HG02623 (cell line): Measurements from ENCODE around the gene SOX13.
"Not testable (repeated sequence)": the region's sequence is repeated elsewhere in the genome, so short reads cannot be mapped to it uniquely, and the experiment has no call there.

Experiments used
- ATAC-seq: cut with Tn5 transposase; IDR thresholded peaks from one replicate; pipeline ENCODE4 v1.9.1; 2021; ENCODE audit warnings: moderate library complexity; ENCODE audit not compliant: unreplicated experiment

SOX13 gene

DNA sequence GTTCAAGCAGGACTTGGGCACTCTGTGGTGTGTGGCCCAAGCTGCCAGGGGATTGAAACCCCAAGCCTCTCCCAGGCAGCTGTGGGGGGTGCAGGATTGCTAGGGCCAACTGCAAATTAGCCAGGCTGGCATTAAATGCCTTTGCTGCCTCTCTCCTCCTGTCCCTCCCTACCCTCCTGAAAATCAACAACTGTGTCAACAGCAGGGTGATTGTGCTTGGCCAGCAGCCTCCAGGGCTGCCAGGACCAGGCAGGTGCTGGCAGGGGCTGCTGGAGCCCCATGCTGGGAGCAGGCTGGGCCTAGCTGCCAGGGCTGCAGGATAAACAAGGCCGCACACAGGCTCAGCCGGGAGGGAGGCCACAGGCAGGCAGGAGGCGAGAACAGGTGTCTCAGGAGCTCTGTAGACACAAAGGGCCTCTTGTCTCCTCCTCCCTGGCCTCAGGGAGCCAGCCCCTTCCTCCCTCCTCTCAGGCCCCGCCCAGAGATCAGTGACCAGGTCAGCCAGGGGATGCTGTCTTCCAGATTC is 11.4 kb downstream of the SOX13 start:
- ATAC-seq = no peak

DNA sequence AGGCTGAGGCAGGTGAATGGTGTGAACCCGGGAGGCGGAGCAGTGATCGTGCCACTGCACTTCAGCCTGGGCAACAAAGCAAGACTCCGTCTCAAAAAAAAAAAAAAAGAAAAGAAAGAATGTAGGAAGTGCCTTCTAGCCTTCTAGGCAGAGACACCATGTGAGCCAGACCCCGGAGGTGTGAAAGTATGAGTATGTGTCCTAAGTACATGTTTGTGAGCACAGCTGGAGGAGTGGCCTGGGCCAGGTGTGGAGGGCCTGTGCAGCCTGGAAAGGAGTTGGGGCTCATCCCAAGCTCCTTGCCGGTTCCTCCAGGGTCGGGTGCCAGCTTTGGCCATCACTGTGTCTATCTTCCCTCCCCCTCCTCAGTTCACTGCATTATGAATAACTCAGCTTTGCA is 13.0 kb downstream of the SOX13 start:
- ATAC-seq = no peak

GRCh38 chr1:204087181-204087892 is 14.4 kb downstream of the SOX13 start:
- no peak for ATAC-seq

DNA sequence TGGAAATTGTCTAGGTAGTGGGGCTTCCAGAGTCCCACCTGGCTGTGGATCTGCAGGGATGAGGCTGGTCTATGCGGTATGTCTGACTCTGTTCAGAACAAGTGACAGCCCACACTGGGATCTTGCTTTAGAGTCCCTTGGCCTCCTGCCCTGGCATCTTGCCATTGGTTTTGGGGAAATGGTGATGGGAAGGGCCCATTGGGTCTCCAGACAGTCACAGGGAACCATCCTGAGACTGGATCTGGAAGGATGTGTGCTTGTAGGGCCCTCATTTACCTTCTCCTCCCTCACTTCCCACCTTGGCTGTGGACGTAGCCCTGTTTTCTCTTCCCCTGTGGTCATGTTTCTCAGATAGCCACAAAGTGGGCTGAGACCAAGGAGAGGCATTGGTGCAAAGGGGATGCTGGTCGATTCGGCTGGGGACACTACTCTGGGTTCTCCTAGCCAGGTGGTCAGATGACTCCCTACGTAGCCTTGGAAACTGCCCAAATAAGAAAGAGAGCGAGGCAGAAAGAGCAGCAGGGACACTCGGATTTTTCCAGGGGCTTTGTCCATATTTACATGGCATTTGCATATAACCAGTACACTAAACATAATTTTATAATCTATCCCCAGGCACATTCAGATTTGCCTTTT is 15.1 kb downstream of the SOX13 start:
- no peak for ATAC-seq

DNA sequence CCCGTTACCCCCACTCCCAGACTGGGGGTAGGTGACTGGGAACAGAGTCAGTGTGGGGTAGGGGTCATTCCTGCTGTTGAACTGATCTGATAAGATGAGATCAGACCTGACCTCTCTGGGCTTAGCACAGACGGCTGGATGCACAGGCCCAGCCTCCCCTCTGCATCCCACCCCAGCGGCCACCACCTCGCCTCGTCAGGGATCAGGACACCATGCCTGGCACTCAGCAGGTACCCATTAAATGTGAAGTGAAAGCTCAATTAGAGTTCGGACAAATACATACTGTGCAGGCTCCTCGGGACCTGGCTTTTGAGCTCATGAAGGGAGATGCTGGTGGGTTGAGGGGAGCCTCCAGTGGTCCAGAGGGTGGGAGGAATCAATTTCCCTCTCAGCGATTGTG is 15.7 kb downstream of the SOX13 start:
- no peak for ATAC-seq

DNA sequence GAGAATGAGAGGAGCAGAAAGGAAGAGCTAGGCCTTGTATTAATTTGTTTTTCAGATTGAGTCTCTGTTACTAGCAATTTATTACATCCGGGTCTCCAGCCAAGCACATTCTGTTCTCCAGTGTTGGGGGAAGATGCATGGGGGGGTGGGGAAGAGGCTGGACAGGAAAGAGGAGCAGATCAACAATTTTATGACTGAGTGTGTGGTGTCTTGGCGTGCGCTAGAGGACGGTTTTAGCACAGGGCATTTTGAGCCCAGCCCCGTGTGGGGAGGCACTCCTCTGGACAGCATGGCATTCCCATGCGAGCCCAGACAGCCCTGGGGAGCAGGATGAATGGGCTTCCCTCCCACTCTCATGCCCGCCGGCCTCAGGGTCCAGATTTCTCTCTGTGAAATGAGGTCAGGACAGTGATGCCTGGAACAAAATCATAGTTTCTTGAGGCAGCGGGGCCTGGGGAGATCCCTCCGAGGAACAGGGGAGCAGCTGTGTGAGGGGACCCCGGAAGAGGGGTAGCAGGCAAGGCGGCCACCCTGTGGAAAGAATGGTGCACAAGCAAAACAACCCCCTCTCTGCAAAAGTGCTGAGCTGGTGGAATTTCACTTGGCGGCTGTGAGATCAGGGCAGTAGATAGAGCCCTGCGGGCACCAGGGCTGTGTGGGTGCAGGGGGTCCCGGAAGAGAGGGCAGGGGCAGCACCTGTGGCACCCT is 16.3 kb downstream of the SOX13 start:
- ATAC-seq = no peak

DNA sequence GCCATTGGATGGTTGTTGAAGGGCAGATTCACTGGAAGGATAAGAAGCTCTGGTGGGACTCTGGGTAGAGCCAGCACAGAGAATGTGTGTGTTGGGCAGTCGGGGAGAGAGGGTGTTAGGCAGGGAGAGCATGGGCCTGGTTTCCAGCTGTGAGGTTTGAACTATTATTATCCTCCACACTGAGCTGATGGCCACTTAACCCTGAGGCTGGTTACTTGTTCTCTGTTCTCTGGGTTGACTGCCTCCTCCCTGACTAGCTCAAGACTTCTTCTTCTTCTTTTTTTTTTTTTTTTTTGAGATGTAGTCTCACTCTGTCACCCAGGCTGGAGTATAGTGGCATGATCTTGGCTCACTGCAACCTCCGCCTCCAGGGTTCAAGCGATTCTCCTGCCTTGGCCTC is 17.2 kb downstream of the SOX13 start:
- ATAC-seq = not testable (repeated sequence)

DNA sequence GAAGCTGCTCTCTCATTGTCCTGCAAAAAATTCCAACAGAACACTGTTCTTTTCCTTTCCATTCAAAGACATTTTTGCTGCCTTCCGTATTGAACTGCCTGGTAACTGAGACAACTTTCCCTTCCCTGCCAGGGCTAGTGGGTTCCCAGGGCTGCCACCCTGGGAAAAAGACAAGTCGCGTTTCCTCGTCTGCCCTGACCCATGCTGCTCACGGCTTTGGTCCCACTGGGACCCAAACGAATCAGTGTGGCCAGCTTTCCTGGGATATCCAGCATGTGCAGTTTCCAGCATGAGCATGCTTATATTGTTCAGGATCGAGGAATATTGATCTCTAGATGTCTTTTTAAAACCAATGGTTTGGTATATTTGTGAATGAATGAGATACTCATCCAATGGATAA is 18.2 kb downstream of the SOX13 start:
- ATAC-seq = no peak

DNA sequence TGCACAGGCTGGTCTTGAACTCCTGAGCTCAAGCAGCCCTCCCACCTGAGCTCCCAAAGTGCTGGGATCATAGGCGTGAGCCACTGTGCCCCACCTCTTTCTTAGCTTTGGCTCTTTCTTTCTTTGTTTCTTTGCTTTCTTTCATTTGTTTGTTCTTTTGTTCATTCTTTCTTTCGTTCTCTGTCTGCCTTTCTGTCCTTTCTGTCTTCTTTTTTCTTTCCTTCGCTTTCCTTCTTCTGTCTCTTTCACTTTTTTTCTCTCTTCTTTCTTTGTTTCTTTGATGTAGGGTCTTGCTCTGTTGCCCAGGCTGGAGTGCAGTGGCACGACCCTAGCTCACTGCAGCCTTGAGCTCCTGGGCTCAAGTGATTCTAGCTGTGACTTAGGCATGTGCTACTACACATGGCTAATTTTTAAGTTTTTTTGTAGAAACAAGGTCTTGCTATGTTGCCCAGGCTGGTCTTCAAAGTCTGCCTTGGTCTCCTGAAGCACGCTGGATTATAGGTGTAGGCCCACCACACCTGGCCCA is 18.9 kb downstream of the SOX13 start:
- no peak for ATAC-seq

DNA sequence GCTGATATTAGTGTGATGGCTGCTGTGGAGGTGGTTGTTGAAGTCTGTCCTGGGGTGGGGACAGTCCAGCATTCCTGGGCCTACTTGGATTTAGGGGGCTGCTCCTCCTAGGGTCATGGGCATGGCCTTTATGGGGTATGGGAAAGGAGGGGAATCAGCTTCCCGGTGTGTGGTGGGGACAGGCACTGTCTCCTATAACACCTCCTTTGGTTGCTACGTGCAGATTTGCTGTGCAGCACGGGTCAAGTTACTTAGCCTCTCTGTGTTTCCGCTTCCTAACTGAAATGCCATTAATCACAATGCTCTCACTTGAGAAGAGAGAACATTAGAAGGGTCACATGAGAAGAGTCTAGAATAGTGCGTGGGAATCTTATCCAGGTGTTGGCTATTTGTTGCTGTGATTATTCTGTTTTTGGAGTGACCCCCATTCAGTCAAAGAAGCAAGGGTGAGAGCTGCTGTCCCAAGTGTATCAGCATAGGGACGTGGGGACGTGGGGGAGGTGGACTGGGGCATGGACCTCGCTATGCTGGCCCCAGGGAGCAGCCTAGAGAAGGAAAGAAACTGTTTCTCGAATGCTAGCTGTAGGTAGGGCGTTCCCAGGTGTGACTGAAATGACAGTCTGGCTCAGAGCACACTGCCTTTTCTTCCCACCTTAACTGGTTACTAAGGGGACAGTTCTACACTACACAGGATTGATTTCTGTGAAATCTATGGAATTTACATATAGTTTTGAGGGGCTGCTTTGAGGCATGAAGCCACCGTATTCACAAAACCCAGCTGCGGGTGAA is 19.9 kb downstream of the SOX13 start:
- no peak for ATAC-seq

DNA sequence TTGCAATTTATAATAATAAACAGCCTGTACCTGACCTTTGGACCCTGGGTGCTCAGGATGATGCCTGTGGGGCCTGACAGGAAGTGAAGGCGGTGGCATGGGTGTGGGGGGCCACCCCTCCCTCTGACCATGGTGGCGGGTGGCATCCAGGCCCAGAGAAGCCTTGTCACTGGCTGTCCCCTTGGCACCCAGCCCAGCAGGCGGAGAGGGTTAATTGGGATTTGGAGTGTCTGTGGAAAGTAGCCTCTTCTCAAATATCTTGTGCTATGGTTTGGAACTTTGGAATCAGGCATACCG is 20.5 kb downstream of the SOX13 start:
- no peak for ATAC-seq

DNA sequence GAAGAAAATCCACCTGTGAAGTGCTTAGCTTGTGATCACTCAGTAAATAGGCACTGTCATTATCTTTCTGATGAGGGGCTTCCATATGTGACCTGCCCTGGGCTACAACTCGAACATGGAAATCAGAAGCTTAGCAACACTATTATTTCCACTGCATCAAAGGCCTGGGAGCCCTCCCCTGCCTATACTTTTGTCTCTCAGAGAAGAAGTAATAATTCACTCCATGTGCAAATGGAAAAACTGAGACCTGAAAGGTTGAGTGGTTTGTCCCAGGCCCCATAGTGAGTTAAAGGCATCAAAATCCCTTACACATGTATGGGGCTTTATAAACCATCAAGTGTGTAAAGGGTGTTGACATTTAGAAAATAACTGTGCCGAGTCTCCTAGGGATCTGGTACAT is 20.9 kb downstream of the SOX13 start:
- no peak for ATAC-seq

- no peak for ATAC-seq
Measured at GRCh38 chr1:204094313-204094729, 21.4 kb downstream of the SOX13 start.

GRCh38 chr1:204094856-204095634 is 22.1 kb downstream of the SOX13 start:
- ATAC-seq = no peak

GRCh38 chr1:204096931-204097330 is 24.0 kb downstream of the SOX13 start:
- no peak for ATAC-seq

DNA sequence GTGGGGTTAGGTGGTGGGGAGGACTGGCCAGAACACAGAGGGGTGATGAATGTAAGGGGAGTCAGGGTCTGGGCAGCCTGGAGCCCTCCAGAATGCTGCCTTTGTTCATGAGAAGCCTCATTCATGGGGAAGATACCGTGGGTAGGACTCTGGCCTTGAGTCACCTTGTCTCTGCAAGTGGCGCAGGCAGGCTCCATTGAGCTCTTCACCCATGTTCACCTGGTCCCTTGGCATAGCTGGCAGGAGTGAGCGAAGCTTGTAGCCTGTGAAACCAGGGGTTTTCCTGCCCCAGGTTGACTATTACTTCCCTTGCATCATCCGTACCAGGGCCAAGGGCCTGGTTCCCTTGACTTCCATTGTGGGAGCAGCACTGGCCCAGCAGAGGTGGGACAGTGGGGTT is 25.8 kb downstream of the SOX13 start:
- no peak for ATAC-seq

DNA sequence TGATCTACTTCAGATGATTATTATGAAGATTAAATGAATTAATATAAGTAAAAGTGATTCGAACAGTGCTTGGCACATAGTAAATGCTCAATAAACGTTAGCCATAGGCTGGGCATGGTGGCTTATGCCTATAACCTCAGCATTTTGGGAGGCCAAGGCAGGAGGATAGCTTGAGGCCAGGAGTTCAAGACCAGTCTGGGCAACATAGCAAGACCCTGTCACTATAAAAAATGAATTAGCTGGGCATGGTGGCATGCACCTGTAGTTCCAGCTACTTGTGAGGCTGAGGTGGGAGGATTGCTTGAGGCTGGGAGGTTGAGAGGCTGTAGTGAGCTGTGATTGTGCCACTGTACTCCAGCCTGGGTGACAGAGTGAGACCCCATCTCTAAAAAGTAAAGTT is 26.8 kb downstream of the SOX13 start:
- not testable (repeated sequence) for ATAC-seq

- no peak for ATAC-seq
Measured at GRCh38 chr1:204102029-204102611, 29.2 kb downstream of the SOX13 start.

DNA sequence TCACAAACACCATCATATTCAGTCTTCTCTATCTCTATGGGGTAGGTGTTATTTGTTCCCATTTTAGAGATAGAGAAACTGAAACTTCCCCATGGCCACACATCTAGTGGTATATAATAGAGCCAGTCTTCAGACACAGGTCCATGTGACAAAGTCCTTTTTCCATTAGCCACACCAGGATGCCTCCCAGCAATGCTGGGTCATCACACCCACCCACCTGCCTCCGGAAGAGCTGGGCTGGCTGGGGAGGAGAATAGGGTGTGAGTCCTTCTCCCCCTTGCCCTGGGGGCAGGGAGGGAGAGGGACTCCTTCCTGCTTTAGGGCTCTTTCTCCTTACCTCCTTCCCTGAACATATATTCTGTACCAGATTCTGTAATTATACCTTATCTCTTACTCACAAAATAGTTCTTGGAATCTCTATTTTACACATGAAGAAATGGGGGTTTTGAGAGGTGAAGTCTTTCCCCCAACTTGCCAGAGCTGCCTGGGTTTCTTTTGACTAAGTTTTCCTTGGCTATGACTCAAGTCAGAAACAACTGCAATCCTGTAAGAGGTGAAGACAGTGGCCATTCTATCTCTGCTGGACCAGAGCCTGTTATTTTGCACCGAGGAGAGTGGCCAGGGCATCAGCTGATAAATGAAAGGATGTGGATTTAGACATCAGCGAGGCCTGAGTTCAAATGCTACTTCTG is 30.0 kb downstream of the SOX13 start:
- ATAC-seq = no peak

- ATAC-seq = no peak
Measured at GRCh38 chr1:204103431-204103741, 30.5 kb downstream of the SOX13 start.
